Colon (tissue), 2 donors: ENCODE measurements around the gene SELP.
"Not testable (repeated sequence)": the region's sequence is repeated elsewhere in the genome, so short reads cannot be mapped to it uniquely, and the experiment has no call there.

ENCODE experiments used
- FAIRE-seq: peaks from 2 replicates; lab custom pipeline; 2012; peaks lifted over from hg19 to GRCh38; lab: Jason Lieb, UNC
- donor health status: control.
- donor health status: control.

SELP gene

GRCh38 chr1:169630006-169630405 lies at the start of gene SELP:
TSS of gene SELP (minus strand) at chr1:169630124. CDS start at chr1:169630074, 50 bp downstream.
- FAIRE-seq = no peak

- FAIRE-seq = no peak
These were observed 49.8 kb upstream of the SELP start for GRCh38 chr1:169679692-169680091.

GRCh38 chr1:169676001-169676400 lies 46.1 kb upstream of the SELP start:
- no peak for FAIRE-seq

GRCh38 chr1:169670836-169671235 lies 40.9 kb upstream of the SELP start:
- FAIRE-seq = no peak

GRCh38 chr1:169670244-169670643 lies 40.3 kb upstream of the SELP start:
- not testable (repeated sequence) for FAIRE-seq

GRCh38 chr1:169667699-169668596 lies 38.0 kb upstream of the SELP start:
- FAIRE-seq = not testable (repeated sequence)

- FAIRE-seq = not testable (repeated sequence)
These were observed 37.3 kb upstream of the SELP start for GRCh38 chr1:169667227-169667639.

- FAIRE-seq = not testable (repeated sequence)
These were observed 32.8 kb upstream of the SELP start for GRCh38 chr1:169662680-169663079.

- not testable (repeated sequence) for FAIRE-seq
These were observed 31.1 kb upstream of the SELP start for GRCh38 chr1:169661066-169661465.

- FAIRE-seq = not testable (repeated sequence)
These were observed 28.9 kb upstream of the SELP start for GRCh38 chr1:169658777-169659176.

- FAIRE-seq = no peak
These were observed 23.9 kb upstream of the SELP start for GRCh38 chr1:169653873-169654272.

GRCh38 chr1:169651035-169651434 lies 21.1 kb upstream of the SELP start:
- no peak for FAIRE-seq

- FAIRE-seq = no peak
These were observed 20.6 kb upstream of the SELP start for GRCh38 chr1:169650551-169650950.

- FAIRE-seq = no peak
These were observed 18.8 kb upstream of the SELP start for GRCh38 chr1:169648709-169649108.

GRCh38 chr1:169648187-169648586 lies 18.3 kb upstream of the SELP start:
- no peak for FAIRE-seq

GRCh38 chr1:169647512-169647911 lies 17.6 kb upstream of the SELP start:
- FAIRE-seq = no peak

- FAIRE-seq = no peak
These were observed 14.4 kb upstream of the SELP start for GRCh38 chr1:169644297-169644696.

GRCh38 chr1:169634877-169635276 lies 5.0 kb upstream of the SELP start:
- FAIRE-seq = no peak

- no peak for FAIRE-seq
These were observed 4.2 kb upstream of the SELP start for GRCh38 chr1:169634145-169634544.

- FAIRE-seq = no peak
These were observed 1.3 kb upstream of the SELP start for GRCh38 chr1:169631249-169631648.

GRCh38 chr1:169624912-169625311 lies 5.0 kb downstream of the SELP start:
- no peak for FAIRE-seq

GRCh38 chr1:169624122-169624521 lies 5.8 kb downstream of the SELP start:
- FAIRE-seq = no peak

- FAIRE-seq = no peak
These were observed 6.6 kb downstream of the SELP start for GRCh38 chr1:169623132-169623926.
